Measurements from ENCODE around the gene CDK4.

GRCh38 chr12:57771873-57772428 is 19.8 kb upstream of the CDK4 start, which contains the start of gene METTL1:
- TF ChIP-seq CTCF (IDR thresholded peaks at IDR 0.05; ENCODE audit: low read length) (no peak), EZH2 (optimal IDR thresholded peaks at IDR 0.05; ENCODE audit: low read depth, low read length) (no peak)
